Thoracic aorta (tissue), 2 donors: ENCODE measurements around the gene HEG1. TPM values are rescaled to one million over a fixed set of nuclear protein-coding genes. Genes with fewer than 3 reads are reported as not detected.

ENCODE experiments used
- ATAC-seq: fragments of 150-250 bp; one replicate; pipeline ENCODE4 v1.8.0; 2017; ENCODE audit warnings: low read depth; ENCODE audit not compliant: insufficient number of reproducible peaks, low FRiP score
- DNase-seq: peaks from one replicate; pipeline ENCODE4 v3.0.0-alpha.2; 2020; ENCODE audit warnings: low spot score
- H3K27ac ChIP-seq, 2 donors: fragments of 200-600 bp; sonication (generic); 1 replicate in 1 of 2; 2 replicates in 1 of 2; pipeline ENCODE4 v1.5.1; 2016; ENCODE audit warnings: mild to moderate bottlenecking in 2 of 2, moderate library complexity in 2 of 2
- H3K27me3 ChIP-seq: fragments of 200-600 bp; sonication (generic); replicated peaks from 2 replicates; pipeline ENCODE4 v1.6.0; 2016; ENCODE audit warnings: mild to moderate bottlenecking; ENCODE audit not compliant: insufficient read depth
- H3K36me3 ChIP-seq: fragments of 200-600 bp; sonication (generic); one replicate; pipeline ENCODE4 v1.5.1; 2016
- H3K4me1 ChIP-seq, 2 donors: fragments of 200-600 bp; sonication (generic); 1 replicate in 1 of 2; 2 replicates in 1 of 2; pipeline versions ENCODE4 v1.5.1 to v1.6.0; 2016; ENCODE audit warnings: low read depth in 2 of 2, mild to moderate bottlenecking in 1 of 2; ENCODE audit not compliant: control insufficient read depth in 1 of 2
- H3K4me3 ChIP-seq: fragments of 200-600 bp; sonication (generic); 2 replicates; pipeline ENCODE4 v1.5.1; 2016; ENCODE audit warnings: mild to moderate bottlenecking
- H3K9me3 ChIP-seq: fragments of 200-600 bp; sonication (generic); 2 replicates; pipeline ENCODE4 v1.5.1; 2016
- total RNA-seq, 2 donors: library from RNA; depleted of rRNA; stranded (reverse); fragments of >200 nt; gene quantifications; one replicate each; pipeline versions ENCODE4 v1.1.0 to v1.2.3, GENCODE V29; 2016
- TF ChIP-seq, protein P1 (sequence below): fragments of 200-600 bp; sonication (generic); IDR thresholded peaks from one replicate; pipeline ENCODE4 v1.5.1; 2019; ENCODE audit warnings: antibody characterized with exemption

The HEG1 gene
- total RNA-seq, 2 donors from 2014 or later, result 114 to 168 TPM

DNA sequence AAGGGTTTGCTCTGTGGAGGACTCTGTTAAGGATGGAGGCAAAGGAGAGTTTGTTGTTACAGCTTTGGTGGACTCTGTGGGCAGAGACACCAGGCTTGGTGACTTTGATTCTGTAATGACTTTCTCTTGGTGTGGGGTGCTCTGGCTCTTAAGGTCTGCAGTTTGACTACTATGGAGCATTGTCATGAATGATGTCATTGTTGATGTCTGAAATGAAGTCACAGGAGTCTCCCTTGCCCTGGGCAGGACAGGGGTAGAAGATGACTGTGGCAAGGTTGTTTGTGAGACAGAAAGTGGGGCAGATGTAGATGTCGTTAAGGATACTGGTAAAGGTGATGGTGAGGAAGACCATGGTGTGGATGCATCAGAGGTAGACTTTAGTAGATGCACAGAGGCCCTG is 42.7 kb downstream of the HEG1 start:
- ATAC-seq (no peak), DNase-seq (no peak)
- Histone ChIP-seq H3K4me1 (no peaks in the 10 kb centered on the region), H3K27ac (no peak overlapping the region), H3K27me3 (no peaks in the 10 kb centered on the region), H3K9me3 (no peaks in the 10 kb centered on the region), H3K36me3 (peaks cover 56% of the 10 kb centered on the region), H3K4me3 (no peak overlapping the region)
- TF ChIP-seq, protein P1, sequence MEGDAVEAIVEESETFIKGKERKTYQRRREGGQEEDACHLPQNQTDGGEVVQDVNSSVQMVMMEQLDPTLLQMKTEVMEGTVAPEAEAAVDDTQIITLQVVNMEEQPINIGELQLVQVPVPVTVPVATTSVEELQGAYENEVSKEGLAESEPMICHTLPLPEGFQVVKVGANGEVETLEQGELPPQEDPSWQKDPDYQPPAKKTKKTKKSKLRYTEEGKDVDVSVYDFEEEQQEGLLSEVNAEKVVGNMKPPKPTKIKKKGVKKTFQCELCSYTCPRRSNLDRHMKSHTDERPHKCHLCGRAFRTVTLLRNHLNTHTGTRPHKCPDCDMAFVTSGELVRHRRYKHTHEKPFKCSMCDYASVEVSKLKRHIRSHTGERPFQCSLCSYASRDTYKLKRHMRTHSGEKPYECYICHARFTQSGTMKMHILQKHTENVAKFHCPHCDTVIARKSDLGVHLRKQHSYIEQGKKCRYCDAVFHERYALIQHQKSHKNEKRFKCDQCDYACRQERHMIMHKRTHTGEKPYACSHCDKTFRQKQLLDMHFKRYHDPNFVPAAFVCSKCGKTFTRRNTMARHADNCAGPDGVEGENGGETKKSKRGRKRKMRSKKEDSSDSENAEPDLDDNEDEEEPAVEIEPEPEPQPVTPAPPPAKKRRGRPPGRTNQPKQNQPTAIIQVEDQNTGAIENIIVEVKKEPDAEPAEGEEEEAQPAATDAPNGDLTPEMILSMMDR, result no peak

DNA sequence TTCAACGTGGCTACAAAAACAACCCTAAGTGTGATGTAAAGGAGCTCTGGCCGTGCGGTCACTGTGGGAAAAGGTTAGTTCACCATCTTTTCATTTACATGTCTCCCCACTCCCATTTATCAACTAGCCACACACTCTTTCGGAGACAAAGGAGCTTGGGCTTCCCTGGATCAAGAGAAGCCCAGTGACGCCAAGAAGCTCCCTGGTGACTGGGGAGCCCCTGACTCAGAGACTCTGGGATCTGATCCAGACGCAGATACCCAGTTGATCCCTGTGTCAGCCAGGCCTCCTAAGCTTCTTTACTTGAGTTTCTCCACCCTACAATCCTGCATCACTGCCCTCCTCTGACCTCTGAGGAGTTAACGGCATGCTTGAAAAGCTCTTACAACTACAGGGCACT is 43.9 kb downstream of the HEG1 start:
- ATAC-seq (no peak), DNase-seq (no peak)
- Histone ChIP-seq H3K36me3 (peaks cover 56% of the 10 kb centered on the region), H3K4me1 (no peaks in the 10 kb centered on the region), H3K27ac (no peak overlapping the region), H3K27me3 (no peaks in the 10 kb centered on the region), H3K9me3 (no peaks in the 10 kb centered on the region), H3K4me3 (no peak overlapping the region)
- TF ChIP-seq, protein P1, result no peak

DNA sequence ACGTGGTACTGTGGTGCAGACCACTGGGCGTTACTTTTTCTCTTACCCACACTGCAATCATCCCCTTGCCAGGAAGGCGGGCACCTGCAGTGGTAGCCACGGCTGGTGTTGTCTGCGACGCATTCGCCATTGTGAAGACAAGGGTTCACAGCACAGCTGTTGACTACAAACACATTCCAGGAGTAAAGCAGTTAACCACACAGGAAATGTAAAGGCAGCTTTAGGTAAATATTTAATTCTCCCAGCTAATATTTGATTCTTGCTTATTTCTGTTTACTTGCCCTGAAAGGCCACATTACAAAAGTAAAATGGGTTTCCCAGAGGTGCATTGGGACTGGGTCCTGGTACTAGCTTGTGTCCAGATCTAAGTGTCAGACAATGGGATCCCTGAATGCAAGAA is 45.4 kb downstream of the HEG1 start:
- no peak overlapping the region for H3K27ac ChIP-seq

DNA sequence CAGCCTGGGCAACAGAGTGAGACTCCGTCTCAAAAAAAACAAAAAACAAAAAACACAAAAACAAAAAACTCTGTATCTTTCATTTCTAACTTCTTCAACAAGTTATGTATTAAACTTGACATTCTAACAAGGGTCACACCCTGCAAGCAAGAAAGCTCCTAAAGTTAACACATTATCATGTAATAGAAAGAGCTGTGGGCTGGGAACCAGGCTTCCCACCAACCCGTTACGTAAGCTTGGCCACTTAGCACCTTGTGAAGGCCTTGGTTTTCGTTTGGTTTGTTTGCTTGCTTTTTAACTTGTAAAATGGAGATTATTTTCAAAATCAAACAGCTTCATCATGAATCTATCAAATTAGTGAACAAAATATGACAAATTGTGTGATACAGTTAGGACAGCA is 47.0 kb downstream of the HEG1 start:
- ATAC-seq (no peak), DNase-seq (no peak)
- TF ChIP-seq, protein P1, result no peak
- Histone ChIP-seq H3K27ac (no peak overlapping the region), H3K9me3 (no peaks in the 10 kb centered on the region), H3K36me3 (peaks cover 71% of the 10 kb centered on the region), H3K27me3 (no peaks in the 10 kb centered on the region), H3K4me1 (no peaks in the 10 kb centered on the region), H3K4me3 (no peak overlapping the region)

More for the DNA sequence above, 45.4 kb downstream of the HEG1 start:
- ATAC-seq, result no peak
- no peaks in the 10 kb centered on the region for H3K27me3 ChIP-seq
- H3K36me3 ChIP-seq, result peaks cover 68% of the 10 kb centered on the region
- no peak overlapping the region for H3K4me3 ChIP-seq
- no peaks in the 10 kb centered on the region for H3K9me3 ChIP-seq
- TF ChIP-seq, protein P1, result no peak
- DNase-seq, result no peak
- H3K4me1 ChIP-seq, result no peaks in the 10 kb centered on the region

DNA sequence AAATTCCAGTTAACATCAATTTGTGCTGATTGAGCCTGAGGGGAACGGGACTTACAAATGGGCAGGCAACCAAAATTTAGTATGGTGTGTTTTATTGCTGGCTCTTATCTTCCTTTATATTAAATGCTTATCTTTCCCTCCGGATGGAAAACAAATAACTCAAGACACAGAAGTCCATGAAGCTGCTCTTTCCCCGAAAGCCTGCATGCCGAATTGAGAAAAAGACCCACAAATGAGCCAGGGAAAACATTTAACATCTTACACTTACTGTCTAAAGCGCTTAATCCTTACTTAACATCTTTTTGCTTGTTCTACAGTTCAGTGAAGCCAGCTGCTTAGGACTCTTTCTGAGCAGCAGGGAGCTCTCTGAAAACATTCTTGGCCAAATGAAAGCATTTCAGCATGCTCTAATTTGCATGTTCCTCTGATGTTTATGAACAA is 49.5 kb downstream of the HEG1 start:
- Histone ChIP-seq H3K36me3 (peaks cover 70% of the 10 kb centered on the region), H3K4me3 (no peak overlapping the region), H3K9me3 (no peaks in the 10 kb centered on the region), H3K27me3 (no peaks in the 10 kb centered on the region), H3K27ac (no peak overlapping the region), H3K4me1 (no peaks in the 10 kb centered on the region)
- DNase-seq (no peak), ATAC-seq (no peak)
- TF ChIP-seq, protein P1, result no peak
